Measurements from ENCODE around the gene MYO15A.
A peak's percentile ranks its signal among the peaks of the same experiment; 100 is the strongest.

Gene MYO15A

DNA sequence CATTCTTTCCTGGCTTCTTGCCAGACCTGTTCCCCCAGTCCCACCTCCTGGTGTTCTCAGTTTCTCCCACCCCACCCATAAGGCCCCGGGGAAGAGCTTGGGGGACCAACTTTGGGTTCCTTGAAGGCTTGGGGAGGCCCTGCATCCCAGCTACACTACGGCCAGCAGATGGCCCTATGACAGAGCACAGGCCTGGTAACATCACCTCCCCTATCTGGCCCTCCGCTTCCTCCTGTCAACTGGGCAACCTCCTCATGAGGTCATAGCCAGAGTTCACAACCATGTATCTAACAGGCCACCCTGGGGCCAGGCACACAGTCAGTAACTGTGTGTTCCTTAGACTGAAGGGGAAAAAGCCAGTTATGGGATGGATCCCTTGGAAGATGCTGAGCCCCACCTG lies 31.4 kb downstream of the MYO15A start:
- TF ChIP-seq, protein P1, sequence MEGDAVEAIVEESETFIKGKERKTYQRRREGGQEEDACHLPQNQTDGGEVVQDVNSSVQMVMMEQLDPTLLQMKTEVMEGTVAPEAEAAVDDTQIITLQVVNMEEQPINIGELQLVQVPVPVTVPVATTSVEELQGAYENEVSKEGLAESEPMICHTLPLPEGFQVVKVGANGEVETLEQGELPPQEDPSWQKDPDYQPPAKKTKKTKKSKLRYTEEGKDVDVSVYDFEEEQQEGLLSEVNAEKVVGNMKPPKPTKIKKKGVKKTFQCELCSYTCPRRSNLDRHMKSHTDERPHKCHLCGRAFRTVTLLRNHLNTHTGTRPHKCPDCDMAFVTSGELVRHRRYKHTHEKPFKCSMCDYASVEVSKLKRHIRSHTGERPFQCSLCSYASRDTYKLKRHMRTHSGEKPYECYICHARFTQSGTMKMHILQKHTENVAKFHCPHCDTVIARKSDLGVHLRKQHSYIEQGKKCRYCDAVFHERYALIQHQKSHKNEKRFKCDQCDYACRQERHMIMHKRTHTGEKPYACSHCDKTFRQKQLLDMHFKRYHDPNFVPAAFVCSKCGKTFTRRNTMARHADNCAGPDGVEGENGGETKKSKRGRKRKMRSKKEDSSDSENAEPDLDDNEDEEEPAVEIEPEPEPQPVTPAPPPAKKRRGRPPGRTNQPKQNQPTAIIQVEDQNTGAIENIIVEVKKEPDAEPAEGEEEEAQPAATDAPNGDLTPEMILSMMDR (IDR thresholded peaks at IDR 0.05) = no peak
- H3K79me2 ChIP-seq = no peaks in the 10 kb centered on the region
- no peak overlapping the region for H3K27ac ChIP-seq
- no peaks in the 10 kb centered on the region for H3K9me3 ChIP-seq (ENCODE audit: control insufficient read depth, low read length)
- no peaks in the 10 kb centered on the region for H3K36me3 ChIP-seq (ENCODE audit: control insufficient read depth, insufficient read depth, low read length)
- no peak overlapping the region for H3K9ac ChIP-seq
- H3K4me3 ChIP-seq (ENCODE audit: low read depth, low read length) = no peak overlapping the region
- H2AFZ ChIP-seq = no peak overlapping the region
- H3K4me2 ChIP-seq (ENCODE audit: low read length) = no peak overlapping the region
- H3K4me1 ChIP-seq = no peaks in the 10 kb centered on the region
- no peaks in the 10 kb centered on the region for H3K27me3 ChIP-seq (ENCODE audit: control insufficient read depth, insufficient read depth, low read length)

DNA sequence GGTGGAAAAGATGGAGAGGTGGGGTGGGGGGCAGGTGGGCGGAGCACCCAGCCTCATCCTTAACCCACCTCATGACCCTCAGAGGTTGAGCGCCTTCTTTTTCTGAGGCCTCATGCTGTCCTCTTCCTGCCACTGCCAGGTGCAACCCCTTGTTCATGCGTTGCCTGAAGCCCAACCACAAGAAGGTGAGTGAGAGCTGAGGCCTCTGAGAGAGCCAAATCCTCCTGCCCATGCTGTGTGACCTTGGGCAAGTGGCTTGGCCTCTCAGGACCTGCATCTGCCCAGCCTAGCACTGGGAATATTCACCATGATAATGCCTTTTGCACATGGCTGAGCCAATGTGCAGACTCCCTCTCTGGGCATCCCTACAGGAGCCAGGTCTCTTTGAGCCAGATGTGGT lies 32.1 kb downstream of the MYO15A start:
- H3K4me1 ChIP-seq = no peaks in the 10 kb centered on the region
- H3K9me3 ChIP-seq (ENCODE audit: control insufficient read depth, low read length) = no peaks in the 10 kb centered on the region
- no peak overlapping the region for H3K4me2 ChIP-seq (ENCODE audit: low read length)
- H3K9ac ChIP-seq = no peak overlapping the region
- H2AFZ ChIP-seq = no peak overlapping the region
- TF ChIP-seq, protein P1 (IDR thresholded peaks at IDR 0.05) = no peak
- H3K4me3 ChIP-seq (ENCODE audit: low read depth, low read length) = no peak overlapping the region
- H3K27ac ChIP-seq = no peak overlapping the region
- no peaks in the 10 kb centered on the region for H3K36me3 ChIP-seq (ENCODE audit: control insufficient read depth, insufficient read depth, low read length)
- H3K79me2 ChIP-seq = no peaks in the 10 kb centered on the region
- no peaks in the 10 kb centered on the region for H3K27me3 ChIP-seq (ENCODE audit: control insufficient read depth, insufficient read depth, low read length)

DNA sequence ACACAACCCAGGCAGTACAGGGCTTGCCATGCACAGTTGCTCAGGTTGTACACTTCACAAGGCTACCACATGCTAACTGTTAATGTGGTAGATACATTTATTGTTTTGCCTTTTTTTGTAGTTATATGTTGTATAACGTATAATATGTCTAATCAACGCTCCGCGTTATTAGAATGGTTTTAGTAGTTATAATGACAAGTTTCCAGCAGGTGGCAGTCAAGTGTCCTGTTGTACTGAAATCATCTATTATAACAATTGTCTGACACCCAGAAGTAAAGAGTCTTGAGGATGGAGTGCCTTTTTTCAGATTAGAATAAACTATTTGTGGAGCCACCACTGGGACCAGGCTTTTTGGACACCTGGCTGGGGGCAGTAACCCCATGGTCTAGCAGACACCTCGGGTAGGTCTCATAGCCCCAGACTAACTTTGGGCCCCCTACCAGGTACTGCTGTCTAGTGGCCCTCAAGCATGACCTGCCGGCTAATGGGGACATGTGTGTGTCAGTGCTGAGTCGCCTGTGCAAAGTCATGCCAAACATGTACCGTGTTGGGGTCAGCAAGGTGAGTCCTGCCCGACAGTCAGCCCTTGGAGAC lies 32.8 kb downstream of the MYO15A start:
- Histone ChIP-seq H3K79me2 (no peaks in the 10 kb centered on the region), H3K4me2 (ENCODE audit: low read length) (no peak overlapping the region), H3K4me3 (ENCODE audit: low read depth, low read length) (no peak overlapping the region), H3K36me3 (ENCODE audit: control insufficient read depth, insufficient read depth, low read length) (no peaks in the 10 kb centered on the region), H3K27me3 (ENCODE audit: control insufficient read depth, insufficient read depth, low read length) (no peaks in the 10 kb centered on the region), H3K4me1 (no peaks in the 10 kb centered on the region), H3K27ac (no peak overlapping the region), H3K9me3 (ENCODE audit: control insufficient read depth, low read length) (no peaks in the 10 kb centered on the region), H3K9ac (no peak overlapping the region), H2AFZ (no peak overlapping the region)
- TF ChIP-seq, protein P1 (IDR thresholded peaks at IDR 0.05) = peak; percentile 68

DNA sequence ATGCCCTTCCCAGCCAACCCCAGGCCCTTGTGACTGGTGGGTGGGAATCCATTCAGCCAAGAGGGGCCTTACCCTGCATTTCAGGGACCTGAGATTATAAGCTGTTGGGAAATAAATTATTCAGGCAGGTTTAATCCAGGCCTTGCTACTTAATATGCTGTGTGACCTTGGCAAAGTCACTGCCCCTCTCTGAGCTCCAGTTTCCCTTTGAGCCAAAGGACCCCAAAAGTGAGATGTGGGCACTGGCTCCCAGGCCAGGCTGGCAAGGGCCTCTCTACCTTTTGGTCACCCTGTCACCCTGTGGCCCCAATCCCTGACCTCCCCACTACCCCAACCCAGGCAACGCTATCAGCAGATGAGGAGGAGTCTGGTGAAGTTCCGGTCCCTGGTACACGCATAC lies 33.9 kb downstream of the MYO15A start:
- H3K4me3 ChIP-seq (ENCODE audit: low read depth, low read length) = no peak overlapping the region
- no peak overlapping the region for H3K27ac ChIP-seq
- H3K36me3 ChIP-seq (ENCODE audit: control insufficient read depth, insufficient read depth, low read length) = no peaks in the 10 kb centered on the region
- H3K4me1 ChIP-seq = no peaks in the 10 kb centered on the region
- H2AFZ ChIP-seq = no peak overlapping the region
- no peaks in the 10 kb centered on the region for H3K9me3 ChIP-seq (ENCODE audit: control insufficient read depth, low read length)
- no peaks in the 10 kb centered on the region for H3K79me2 ChIP-seq
- TF ChIP-seq, protein P1 (IDR thresholded peaks at IDR 0.05) = no peak
- H3K4me2 ChIP-seq (ENCODE audit: low read length) = no peak overlapping the region
- H3K27me3 ChIP-seq (ENCODE audit: control insufficient read depth, insufficient read depth, low read length) = no peaks in the 10 kb centered on the region
- H3K9ac ChIP-seq = no peak overlapping the region
